ENCODE data around the gene CCDC141. TPM values are rescaled to one million over a fixed set of nuclear protein-coding genes. Genes with fewer than 3 reads are reported as not detected.
A peak's percentile ranks its signal among the peaks of the same experiment; 100 is the strongest.

CCDC141 gene
- polyA plus RNA-seq, 2 of the 4 experiments (the other 2 are of a cell fraction): not detected

- TF ChIP-seq RAD21 (conservative IDR thresholded peaks at IDR 0.05 in 1 of 2, IDR thresholded peaks at IDR 0.05 in 1 of 2) (peak; percentile 63 to 65; a peak in 4 of 5 replicates), SMC3 (IDR thresholded peaks at IDR 0.05) (peak; percentile 57), CTCF (IDR thresholded peaks at IDR 0.05) (peak; percentile 77), PHF8 (IDR thresholded peaks at IDR 0.05; ENCODE audit: borderline replicate concordance, low read depth) (no peak)
- FAIRE-seq (no peak), DNase-seq (ENCODE audit: low read depth in 1 of 2, low spot score in 1 of 2) (peak; percentile 8 to 64), ATAC-seq (peak; percentile 68 to 89; a peak in 5 of 6 replicates)
- ChIA-PET CTCF (interaction anchor here (0.7 to 2.6 kb wide), 14 partner anchors 10 to 242 kb away, joined by 3 to 17 read pairs (median 4); no protein-coding TSS in a partner anchor), POLR2A (interaction anchor here (0.9 kb wide), 1 partner anchor 239 kb away, joined by 3 read pairs; no protein-coding TSS in a partner anchor)
- no peak overlapping the region for H3K27ac ChIP-seq
- H3K4me2 ChIP-seq: no peak overlapping the region
- H3K9me3 ChIP-seq: no peaks in the 10 kb centered on the region
- no peaks in the 10 kb centered on the region for H3K4me1 ChIP-seq
- 5% methylated on average over 3 of the region's 3 CpGs for WGBS (ENCODE audit: missing lambda C conversion rate)
- no peak overlapping the region for H3K4me3 ChIP-seq
These were observed 158.5 kb downstream of the CCDC141 start for GRCh38 chr2:178891265-178891958.

DNA sequence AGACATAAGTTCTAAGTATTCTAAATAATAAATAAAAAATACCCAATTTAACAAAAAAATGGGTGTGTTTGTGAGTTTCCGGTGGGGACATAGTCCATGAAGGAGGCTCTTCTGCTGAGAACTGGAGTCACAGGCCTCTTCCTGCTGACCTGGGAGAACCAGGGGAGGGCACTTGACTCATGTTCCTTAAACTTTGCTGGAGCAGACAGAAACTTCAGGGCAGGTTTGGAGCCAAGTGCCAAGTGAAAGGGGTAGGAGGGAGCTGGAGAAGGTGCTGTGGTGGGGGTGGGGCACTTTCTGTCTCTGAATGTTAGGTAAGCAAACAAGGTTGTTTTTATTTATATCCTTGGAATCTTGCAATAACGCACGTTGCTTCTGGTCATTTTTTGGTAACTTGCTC lies 163.9 kb downstream of the CCDC141 start:
- FAIRE-seq: no peak
- ChIA-PET CTCF (interaction anchor here (1.5 kb wide), 1 partner anchor 243 kb away, joined by 5 read pairs; no protein-coding TSS in a partner anchor), POLR2A (no interaction called here)
- 68% methylated on average over 3 of the region's 3 CpGs for WGBS (ENCODE audit: missing lambda C conversion rate)
- H3K4me3 ChIP-seq: no peak overlapping the region
- DNase-seq (ENCODE audit: low read depth in 1 of 2, low spot score in 1 of 2): no peak
- H3K27ac ChIP-seq: no peak overlapping the region
- H3K4me1 ChIP-seq: no peaks in the 10 kb centered on the region
- no peak for TF ChIP-seq POLR2AphosphoS2 (conservative IDR thresholded peaks at IDR 0.05; ENCODE audit: low read length)
- TF ChIP-seq GATA3 (IDR thresholded peaks at IDR 0.05; ENCODE audit: borderline replicate concordance): no peak
- no peak for TF ChIP-seq ATOH8 (CRISPR knock-in tag; IDR thresholded peaks at IDR 0.05; ENCODE audit: low read depth)
- no peak for TF ChIP-seq EP300 (IDR thresholded peaks at IDR 0.05)
- TF ChIP-seq, protein P1, sequence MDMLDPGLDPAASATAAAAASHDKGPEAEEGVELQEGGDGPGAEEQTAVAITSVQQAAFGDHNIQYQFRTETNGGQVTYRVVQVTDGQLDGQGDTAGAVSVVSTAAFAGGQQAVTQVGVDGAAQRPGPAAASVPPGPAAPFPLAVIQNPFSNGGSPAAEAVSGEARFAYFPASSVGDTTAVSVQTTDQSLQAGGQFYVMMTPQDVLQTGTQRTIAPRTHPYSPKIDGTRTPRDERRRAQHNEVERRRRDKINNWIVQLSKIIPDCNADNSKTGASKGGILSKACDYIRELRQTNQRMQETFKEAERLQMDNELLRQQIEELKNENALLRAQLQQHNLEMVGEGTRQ (IDR thresholded peaks at IDR 0.05): no peak
- no peak for TF ChIP-seq NR3C1 (IDR thresholded peaks at IDR 0.05)
- TF ChIP-seq RFX5 (IDR thresholded peaks at IDR 0.05): no peak
- H3K4me2 ChIP-seq: no peak overlapping the region
- ATAC-seq: no peak
- H3K9me3 ChIP-seq: no peaks in the 10 kb centered on the region

- no peak overlapping the region for H3K4me3 ChIP-seq
- H3K4me2 ChIP-seq: no peak overlapping the region
- H3K9me3 ChIP-seq: no peaks in the 10 kb centered on the region
- TF ChIP-seq RAD21 (conservative IDR thresholded peaks at IDR 0.05 in 1 of 2, IDR thresholded peaks at IDR 0.05 in 1 of 2) (no peak), CHD4 (IDR thresholded peaks at IDR 0.05; ENCODE audit: borderline replicate concordance) (no peak), MYC (IDR thresholded peaks at IDR 0.05; ENCODE audit: borderline replicate concordance, low read length) (no peak), BHLHE40 (IDR thresholded peaks at IDR 0.05; ENCODE audit: low read depth, low read length) (no peak), CHD2 (IDR thresholded peaks at IDR 0.05; ENCODE audit: low read length, partially characterized antibody) (no peak), CTCF (IDR thresholded peaks at IDR 0.05) (no peak), CBX2 (IDR thresholded peaks at IDR 0.05; ENCODE audit: borderline replicate concordance, low read depth) (no peak), ZNF302 (CRISPR knock-in tag; IDR thresholded peaks at IDR 0.05) (no peak), CBX8 (IDR thresholded peaks at IDR 0.05) (no peak)
- TF ChIP-seq, protein P2, sequence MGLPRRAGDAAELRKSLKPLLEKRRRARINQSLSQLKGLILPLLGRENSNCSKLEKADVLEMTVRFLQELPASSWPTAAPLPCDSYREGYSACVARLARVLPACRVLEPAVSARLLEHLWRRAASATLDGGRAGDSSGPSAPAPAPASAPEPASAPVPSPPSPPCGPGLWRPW (IDR thresholded peaks at IDR 0.05): no peak
- TF ChIP-seq, protein P3, sequence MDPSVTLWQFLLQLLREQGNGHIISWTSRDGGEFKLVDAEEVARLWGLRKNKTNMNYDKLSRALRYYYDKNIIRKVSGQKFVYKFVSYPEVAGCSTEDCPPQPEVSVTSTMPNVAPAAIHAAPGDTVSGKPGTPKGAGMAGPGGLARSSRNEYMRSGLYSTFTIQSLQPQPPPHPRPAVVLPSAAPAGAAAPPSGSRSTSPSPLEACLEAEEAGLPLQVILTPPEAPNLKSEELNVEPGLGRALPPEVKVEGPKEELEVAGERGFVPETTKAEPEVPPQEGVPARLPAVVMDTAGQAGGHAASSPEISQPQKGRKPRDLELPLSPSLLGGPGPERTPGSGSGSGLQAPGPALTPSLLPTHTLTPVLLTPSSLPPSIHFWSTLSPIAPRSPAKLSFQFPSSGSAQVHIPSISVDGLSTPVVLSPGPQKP (IDR thresholded peaks at IDR 0.05; ENCODE audit: low read depth, low read length): no peak
- FAIRE-seq (no peak), ATAC-seq (no peak), DNase-seq (ENCODE audit: low read depth in 1 of 2, low spot score in 1 of 2) (no peak)
- H3K4me1 ChIP-seq: no peaks in the 10 kb centered on the region
- CTCF ChIA-PET: interaction anchor here (0.7 kb wide), 1 partner anchor 40 kb away, joined by 3 read pairs; no protein-coding TSS in a partner anchor
- whole genome bisulfite sequencing (ENCODE audit: missing lambda C conversion rate): 16% methylated on average over 3 of the region's 3 CpGs
- no peak overlapping the region for H3K27ac ChIP-seq
- POLR2A ChIA-PET: no interaction called here
These were observed 165.5 kb downstream of the CCDC141 start for GRCh38 chr2:178884440-178884839.

Measured in A549 (cell line).